Stimulated activated CD4-positive, alpha-beta T cell treated with anti-CD3 and anti-CD28 coated beads, Interleukin-2, amount 100 ng/mL, for 48 hours (primary cell): ENCODE data around the gene ACSS1.

Experiments
- DNase-seq, 2 donors: peaks; one replicate each; pipeline ENCODE4 v3.0.0-alpha.2; 2020

Gene ACSS1

DNA sequence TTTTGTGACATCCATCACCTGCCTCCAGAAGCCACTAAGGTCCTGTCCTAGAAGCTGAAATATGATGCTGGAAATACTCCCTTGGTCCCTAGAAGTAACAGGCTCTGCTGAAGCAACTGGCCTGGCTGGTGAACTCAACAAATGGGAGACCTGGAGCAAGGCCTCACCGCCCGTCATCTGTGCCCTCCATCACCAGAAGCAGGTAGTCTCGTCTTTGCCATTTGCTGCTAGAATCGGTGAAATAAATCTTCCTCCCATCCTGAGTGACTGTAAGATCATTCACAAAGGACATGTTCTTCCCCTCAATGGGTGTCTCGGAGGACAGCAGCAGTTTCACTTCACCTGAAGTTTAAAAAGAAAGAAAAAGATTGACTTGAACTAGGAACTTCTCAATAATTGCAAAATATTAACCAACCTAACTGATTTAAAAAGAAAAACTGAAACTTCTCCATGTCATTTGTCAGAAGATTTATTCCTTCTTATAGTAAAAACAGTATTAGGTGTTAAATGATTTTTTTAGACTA lies 87.8 kb downstream of the ACSS1 start:
- DNase-seq, result no peak

DNA sequence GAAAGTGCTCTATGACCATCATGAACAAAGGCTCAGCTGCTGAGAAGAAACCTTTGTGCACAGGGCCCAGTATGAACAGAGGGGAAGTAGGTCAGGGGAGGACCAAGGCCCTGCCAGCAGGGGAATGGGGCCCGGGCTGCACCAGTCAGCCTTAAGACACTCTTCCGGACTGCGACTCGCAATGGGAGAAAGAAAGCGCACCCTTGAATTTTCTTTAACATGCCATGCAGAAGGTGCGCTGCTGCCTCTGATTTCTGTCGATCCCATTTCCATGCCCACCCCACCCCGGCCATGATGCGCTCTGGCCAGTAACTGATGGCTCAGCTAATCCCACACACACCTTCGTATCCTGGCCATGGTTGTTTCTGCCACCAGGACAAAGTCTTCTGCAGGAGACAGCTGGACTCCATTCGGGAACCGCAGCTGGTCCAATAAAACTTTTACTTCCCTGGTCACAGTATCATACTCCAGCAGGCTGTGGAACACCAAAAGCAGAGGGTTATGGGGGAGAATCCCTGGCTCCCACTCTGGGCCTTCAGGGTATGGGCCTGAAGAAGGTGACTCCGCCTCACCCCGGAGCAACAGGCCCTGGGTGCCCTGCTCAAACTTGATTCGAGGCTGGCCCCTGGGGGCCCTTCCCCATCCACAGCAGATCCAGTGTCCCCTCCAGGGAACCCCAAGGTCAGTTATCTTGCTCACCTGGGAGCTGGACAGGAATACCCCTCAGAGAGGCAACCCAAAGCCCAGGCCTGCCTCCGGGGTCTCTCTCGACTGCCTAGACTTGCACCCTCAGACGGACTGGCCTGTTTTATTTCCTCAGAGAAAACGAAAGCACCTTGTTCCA lies 88.5 kb downstream of the ACSS1 start:
- DNase-seq, result no peak

DNA sequence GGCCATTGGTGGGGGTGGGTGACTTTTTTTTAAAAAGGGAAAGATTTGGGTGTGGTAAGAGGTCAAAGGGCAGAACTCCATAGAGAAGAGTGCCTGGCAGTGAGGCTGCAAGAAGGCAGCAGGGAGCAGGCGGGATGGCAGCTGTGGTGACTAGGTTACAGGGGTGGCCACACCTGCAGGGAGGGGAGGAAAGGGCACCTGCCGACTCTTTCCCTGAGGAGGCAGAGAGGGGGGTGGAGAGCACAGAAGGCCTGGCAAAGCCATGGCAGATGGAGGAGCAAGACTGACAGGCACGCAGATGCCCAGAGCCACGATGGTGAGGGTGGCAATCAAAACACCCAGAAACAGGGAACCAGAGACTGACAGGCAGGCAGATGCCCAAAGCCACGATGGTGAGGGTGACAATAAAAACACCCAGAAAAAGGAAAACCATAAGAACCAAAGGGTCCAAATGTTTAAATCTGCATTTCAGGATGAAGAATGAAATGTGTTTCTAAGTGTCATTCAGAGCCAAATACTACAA lies 89.6 kb downstream of the ACSS1 start:
- DNase-seq, result no peak

DNA sequence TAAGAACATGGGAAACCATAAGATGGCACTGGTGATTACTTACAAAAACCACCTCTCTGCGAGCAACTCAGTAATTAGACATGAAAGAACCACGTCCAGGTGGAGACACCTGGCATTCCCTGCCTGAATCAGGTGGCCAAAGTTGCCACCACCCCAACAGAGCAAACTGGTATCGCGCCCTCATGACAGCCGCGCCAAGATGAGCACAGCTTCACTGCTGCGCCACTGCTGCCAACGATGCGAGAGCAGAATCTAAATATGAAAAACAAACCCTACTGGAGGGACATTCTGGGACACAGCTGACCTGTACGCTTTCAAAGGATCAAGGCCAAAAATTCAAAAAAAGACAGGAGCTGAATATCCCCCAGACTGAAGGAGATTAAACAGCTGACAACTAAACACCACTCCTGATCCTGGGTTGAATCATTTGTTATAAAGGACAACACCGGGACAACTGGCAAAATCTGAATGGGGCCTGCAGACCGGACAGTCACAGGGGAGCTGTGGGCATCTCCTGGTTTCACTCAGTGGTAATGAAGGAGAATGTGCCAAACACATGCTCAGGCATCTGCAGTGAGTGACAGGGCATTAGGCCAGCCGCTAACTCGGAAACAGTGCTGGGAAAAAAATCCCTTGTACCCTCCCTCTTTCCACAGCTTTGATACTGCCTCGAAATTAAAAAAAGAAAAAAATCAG lies 91.5 kb downstream of the ACSS1 start:
- DNase-seq, result no peak

DNA sequence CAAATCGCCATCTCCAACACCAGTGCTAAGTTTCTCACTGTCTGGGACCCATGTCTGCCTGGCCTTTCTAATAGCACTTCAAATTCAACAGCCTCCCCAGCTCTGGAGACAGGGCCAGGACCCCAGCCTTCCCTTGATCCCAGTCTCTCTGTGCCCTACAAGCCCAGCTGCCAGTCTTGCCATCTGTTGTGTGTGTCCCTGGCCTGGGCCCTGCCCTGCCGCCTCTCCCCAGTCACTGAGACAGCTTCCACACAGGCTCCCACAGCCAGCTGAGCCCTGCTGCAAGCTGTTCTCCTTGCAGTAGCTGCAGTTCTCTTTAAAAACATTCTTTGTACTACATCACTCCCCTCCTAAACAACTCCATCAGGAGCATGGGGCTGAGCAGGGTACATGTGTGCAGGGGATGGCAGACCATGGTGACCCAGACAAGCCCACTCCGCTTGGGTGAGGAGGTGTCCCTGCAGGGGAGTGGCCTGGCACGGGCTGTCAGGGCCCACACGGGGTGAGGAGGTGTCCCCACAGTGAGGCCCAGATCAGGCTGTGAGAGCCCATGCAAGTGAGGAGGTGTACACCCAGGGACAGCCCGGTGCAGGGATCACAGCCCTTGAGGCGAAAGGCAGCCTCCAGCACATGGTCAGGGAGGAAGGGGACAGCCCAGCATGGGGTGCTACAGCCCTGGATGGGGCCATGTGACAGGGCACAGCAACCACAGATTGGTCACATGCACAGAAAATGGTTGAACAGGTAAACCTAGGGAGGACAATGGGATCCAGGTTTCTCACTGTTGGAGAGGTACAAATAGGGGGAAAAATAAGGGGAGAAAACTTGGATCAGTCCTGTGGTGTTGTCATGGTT lies 92.6 kb downstream of the ACSS1 start:
- DNase-seq, result no peak

DNA sequence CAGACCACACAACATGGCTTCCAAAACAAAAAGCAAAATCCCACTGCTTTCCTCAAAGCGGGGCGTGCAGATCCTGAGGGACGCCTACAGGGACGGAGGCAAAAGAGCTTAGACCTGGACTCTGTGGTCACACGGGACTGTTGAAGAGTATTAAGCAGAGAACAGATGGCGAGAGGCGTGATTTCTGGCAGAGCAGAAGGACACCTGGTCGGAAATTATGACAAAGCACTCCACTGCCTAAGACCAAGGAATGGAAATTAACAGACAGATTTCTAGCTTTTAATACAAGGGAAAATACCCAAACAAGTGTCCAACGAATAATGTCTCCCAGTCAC lies 93.5 kb downstream of the ACSS1 start:
- no peak for DNase-seq

DNA sequence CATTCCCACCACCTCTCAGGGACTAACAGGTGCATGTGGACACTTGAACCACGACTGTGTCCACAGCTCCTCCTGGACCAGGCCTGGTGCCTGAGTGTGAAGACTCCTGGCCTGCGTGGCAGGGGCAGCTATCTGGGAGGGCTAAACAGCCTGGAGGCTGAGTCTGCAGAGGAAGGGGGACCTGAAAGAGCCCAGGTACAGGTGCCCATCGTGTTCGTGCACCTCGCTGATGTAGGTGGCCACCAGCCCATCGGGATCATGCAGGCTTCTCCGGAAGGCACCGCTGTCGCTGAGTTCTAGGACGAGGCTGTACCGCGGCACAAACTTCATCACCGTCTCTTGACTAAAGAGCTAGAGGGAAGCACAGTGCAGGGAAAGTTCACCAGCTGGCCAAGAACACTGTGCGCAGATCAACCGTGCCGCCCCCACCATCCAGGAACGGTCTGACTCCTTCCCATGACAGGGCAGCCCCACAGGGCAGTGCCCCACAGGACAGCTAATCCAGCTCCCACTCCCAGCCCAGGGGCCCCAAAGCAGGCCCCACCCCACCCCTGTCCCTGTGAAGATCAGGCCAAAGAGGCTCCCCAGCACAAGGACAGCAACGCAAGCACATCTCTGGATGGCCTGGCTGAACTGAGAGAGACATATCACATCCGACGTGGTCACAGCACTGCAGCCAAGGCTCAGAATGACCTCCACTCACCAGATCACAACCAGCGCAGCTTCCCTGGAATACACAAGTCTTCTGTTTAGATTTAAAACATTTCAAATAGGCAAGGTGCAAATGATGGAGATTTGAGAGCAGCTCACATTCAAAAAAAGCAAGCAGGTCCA lies 94.0 kb downstream of the ACSS1 start:
- DNase-seq, result no peak

DNA sequence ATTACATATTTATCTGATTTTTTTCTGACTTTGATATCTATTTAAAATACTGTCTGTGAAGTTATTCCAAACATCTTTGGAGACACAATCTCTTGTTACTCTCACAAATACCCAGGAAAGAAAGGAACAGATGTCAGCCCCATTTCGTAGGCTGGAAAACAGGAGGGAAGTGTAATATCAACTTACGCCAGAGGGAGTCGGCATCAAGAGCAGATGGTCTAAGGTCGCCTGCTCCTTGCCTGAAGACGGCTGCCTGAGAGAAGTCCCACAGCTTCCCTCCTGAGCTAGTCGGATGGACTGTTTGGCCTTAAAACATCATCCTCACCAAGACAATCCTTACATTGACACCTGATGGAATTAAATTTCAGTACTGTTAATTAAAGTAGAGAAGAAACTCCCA lies 95.4 kb downstream of the ACSS1 start:
- no peak for DNase-seq

DNA sequence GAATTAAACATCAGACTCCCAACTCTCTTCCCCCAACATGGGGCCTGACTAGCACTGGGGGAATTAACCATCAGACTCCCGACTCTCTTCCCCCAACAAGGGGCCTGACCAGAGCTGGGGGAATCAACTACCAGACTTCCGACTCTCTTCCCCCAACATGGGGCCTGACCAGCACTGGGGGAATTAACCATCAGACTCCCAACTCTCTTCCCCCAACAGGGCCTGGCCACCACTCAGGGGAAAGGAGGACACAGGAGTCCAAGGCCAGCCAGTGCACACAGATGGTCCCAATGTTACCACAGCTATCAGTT lies 95.8 kb downstream of the ACSS1 start:
- no peak for DNase-seq

DNA sequence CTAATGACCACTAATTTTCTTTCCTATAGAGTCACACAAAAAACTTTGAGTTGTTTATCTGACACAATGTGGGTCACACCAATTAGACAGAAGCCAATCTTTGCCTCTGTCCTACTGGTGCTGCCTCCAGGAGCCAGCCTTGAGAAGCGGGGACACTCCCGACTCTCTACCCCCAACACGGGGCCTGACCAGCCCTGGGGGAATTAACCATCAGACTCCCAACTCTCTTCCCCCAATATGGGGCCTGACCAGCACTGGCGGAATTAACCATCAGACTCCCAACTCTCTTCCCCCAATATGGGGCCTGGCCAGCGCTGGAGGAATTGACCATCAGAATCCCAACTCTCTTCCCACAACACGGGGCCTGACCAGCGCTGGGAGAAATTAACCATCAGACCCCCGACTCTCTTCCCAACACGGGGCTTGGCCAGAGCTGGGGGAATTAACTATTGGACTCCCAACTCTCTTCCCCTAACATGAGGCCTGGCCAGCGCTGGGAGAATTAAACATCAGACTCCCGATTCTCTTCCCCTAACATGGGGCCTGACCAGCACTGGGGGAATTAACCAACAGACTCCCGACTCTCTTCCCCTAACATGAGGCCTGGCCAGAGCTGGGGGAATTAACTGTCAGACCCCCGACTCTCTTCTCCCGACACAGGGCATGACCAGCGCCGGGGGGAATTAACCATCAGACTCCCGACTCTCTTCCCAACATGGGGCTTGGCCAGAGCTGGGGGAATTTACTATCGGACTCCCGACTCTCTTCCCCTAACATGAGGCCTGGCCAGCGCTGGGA lies 96.4 kb downstream of the ACSS1 start:
- no peak for DNase-seq

DNA sequence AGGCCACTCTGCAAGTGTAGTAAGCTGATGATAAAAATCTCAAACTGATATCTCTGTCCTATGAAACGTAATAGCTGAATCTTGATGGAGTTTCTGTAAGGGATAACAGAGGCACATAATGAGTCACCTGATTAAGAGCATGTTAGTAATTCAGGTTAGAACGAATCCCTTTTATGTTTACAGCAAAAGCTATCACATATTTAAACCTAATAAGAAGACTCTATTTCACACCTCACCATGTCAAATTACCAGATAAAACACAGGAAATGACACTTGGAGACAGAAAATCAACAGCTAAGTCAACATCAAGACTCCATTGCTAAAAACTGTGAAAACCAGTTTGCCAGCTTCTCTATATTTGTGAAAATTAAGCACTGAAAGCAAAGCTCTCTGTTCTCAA lies 97.1 kb downstream of the ACSS1 start:
- DNase-seq, result no peak

DNA sequence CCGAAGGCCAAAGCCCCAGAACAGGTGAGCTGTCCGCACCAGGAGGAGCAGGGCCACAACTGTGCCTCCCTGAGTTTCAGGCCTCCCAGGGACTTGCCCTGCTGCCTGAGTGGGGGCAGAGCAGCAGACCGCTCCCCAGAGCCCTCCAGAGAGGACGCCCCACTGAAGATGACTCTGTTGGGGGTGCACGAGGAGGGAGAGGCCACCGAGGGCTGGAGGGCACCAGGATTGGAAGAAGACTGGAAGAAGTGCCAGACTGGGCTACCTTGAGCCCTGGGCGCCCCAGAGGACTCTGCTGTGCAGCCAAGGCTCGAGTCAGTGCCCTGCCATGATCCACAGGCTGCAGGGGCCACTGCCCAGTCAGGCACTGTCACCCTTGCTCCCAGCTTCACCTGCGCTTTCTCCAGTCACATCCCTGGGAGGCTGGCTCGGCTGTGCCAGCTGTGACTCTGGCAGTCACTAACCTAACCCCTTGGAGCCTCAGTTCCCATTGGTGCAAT lies 97.6 kb downstream of the ACSS1 start:
- no peak for DNase-seq

DNA sequence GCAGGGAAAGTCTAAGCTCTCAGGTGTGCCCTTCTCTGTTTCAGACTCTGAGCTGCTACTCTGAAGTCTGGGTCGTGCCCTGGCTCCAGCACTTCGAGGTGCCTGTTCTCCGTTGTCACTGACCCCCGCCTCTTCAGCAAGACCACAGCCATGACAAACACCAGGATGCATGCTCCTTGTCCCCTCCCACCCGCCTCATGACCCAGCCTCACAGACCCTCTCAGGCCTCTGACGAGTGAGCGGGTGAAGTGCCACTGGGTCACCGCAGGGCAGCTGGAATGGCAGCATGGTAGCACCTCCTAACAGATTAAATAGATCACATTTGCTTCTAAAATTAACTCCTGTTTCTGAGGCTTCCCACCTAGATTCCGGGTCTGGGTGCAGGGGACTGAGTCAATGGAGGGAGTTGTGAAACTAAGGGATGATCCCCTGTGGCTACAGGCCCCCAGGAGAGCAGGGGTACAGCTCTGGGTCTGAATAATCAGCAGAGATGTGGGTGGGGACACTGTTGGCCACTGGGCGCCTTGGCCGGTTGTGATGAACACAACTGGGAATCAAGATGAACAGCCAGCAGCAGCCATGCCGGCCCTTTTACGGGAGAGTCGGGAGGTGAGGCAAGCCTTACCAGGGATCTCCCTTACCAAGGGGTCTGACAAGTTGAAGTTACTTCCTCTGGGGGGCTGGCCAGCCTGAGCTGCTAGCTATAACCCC lies 98.2 kb downstream of the ACSS1 start:
- no peak for DNase-seq

DNA sequence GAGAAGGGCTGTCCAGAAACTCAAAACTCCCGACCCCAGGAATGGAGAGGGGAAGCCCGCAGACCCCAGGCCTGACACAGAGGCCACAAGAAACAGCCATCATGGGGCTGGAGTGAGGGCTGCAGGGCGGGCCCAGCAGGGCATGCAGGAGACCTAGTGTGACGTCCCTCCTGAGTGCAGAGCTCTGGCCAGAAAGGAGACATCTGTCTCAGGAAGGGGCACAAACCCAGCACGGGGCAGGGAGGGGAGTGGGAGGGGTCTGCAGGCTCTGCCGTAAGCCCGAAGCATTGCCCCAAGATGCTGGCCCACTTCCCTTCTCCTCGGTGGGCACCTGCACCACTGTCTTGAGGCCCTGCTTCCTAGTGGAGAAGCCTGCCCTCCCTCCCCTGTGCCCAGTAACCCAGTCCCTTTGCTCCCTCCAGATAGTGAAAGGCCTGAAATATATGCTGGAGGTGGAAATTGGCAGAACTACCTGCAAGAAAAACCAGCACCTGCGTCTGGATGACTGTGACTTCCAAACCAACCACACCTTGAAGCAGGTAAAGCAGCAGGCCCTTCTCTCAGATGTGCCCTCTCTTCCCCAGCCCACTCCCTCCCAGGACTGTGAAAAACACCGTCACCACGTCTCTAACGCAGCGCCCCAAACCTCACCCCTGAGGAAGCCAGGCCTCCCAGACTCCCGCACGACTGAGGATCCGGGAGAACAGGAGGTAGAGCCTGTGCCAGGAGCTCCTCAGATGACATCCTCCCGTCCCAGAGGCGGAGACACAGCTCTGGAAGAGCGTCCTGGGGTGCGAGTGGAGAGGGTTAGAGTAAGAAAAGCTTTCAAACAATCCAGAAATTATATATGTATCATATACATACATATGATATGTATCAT lies 99.2 kb downstream of the ACSS1 start:
- no peak for DNase-seq

DNA sequence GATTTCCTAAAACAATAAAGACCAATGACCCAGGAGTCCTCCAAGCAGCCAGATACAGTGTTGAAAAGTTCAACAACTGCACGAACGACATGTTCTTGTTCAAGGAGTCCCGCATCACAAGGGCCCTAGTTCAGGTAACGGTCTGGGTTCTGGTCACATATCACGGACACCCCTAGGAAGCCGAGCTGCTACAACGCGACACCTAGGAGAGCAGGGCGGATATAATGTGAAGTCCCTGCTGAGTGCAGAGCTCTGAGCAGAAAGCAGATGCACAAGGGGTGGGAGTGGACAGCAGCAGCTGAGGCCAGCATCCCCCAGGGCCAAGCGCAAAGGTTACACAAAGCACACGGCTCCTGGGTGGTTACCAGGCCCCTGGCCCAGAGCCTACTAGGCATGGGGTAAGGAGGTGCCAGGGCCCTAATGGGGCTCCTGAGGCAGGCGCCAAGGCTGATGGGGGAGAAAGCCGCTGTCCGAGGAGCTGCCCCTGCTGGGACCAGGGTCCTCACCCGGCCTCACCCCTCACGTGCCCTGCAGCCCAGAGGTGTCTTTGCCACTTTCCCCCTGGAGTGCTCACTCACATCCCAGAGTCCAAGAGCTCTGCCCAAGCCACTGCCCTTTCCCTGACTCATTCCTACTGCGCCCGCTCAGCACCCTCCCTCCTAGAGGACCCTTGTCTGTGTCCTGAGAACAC lies 100.5 kb downstream of the ACSS1 start:
- no peak for DNase-seq
